ENCODE results near the gene WNT1.

WNT1 gene

DNA sequence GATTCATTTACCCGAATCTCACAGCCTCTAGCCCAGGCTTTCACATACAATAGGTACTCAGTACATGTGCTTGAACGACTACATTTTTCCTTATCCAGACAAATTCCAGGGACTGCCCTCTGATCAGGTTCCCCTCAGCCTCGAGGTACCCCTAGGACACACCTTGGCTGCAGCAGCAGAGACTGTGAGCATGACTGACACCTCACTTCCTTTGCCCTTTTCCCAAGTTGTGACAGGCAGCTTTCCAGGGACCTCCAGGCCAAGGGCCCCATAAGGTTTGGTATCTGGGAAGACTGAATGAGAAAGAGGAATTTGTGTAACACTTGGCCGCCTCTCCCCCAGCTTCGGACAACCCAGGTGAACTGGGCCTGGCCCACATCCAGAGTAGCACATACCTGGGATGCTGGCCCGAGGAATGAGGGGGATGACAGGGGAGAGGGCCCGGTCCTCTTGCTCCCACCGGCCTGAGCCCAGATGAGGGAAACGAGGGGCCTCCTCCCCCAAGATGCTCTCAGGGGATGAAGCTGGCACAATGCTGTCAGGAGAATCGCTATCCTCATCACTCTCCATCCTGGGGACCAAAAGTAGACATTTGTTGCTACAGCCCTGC, 50.6 kb downstream of the WNT1 start:
- no peak for DNase-seq (ENCODE audit: low read depth in 2 of 2)

DNA sequence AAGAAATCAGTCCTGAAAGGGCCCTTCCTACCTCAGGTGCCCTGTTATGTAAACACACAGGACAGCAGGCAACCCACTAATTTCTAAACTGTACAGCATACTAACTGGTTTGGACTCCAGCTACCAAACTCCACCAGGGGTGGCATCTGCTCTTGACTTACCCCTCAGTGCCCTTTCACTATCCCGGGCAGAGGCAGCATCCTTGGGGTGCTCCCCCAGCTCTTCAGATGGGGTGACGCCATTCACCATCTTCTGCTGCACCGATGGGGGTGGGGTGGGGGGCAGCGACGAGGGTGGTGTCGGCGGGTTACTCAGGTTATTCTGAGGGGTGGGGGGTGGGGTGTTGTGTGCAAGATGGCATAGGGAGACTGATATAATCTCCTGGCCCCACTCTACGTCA, 52.0 kb downstream of the WNT1 start:
- DNase-seq (ENCODE audit: low read depth in 2 of 2) = no peak

DNA sequence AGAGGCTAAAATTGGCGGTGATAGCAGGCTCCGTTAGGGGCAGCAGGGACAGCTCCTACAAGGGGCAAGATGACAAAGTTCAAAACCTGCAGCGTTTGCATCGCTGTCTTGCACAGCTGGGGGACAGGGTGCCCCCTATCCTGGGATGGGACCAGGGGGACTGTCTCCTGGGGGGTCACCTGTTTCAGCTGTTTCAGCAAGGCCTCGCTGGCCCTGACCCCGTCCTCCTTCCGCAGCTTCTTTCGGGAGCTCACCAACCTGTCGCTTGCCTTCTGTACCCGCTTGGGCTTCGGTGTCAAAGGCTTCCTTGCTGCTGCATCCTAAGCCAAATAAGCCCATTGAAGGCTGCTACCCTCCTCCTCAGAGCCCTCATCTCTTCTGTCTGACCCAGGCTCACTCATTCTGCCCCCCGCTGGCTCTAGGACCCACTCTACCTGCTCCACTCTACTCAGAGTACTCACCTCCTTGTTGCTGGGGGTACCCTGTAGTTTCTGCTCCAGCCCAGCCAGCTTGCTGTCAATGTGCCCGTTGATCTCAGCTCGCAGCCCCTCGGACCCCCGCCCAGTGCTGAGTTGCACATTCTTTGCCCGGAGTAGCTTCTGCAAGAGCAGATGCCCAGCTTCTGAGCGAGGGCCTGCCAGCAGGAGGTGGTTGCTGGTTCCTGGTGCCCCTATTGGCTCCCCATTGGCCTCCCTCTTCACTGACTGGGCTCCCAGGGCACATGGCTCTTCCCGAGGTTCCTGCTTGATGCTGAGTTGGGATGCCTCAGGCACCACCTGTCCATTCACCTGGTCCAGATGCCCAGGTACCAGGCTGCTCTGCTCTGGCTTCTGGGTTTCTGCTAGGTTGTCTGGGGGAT, 52.8 kb downstream of the WNT1 start:
- DNase-seq (ENCODE audit: low read depth in 2 of 2) = no peak

DNA sequence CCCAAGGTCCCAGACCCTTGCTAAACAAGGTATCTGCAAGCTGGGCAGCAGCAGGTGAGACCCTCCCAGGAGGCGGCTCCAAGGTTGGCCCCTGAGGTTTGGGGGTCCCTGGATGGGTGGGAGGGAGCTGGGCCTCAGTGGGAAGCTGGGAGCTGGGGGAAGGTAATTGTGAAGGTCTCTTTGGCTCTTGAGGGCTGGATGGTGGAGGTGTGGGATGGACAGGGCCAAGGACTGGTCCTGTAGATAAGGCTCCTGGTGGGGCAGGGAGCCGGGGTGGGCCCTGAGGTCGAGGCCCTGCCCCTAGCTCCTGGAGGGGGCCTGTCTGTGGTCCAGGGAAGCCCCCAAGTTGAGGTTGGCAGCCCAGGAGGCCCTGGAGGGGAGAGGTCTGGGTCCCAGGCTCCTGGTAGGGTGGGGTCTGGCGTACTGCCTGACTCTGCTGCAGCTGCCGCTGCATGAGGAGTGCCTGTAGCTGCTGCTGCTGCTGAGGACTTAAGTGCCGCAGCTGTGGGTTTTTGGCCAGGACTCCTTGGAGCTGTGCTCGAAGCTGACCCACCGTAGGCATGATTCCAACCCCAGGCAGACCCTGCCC, 53.5 kb downstream of the WNT1 start:
- DNase-seq (ENCODE audit: low read depth in 2 of 2) = no peak

All from stimulated activated CD4-positive, alpha-beta T cell treated with anti-CD3 and anti-CD28 coated beads, Interleukin-15, amount 100 ng/mL, for 48 hours (primary cell).